ENCODE results near the gene RAP1A.

The RAP1A gene

DNA sequence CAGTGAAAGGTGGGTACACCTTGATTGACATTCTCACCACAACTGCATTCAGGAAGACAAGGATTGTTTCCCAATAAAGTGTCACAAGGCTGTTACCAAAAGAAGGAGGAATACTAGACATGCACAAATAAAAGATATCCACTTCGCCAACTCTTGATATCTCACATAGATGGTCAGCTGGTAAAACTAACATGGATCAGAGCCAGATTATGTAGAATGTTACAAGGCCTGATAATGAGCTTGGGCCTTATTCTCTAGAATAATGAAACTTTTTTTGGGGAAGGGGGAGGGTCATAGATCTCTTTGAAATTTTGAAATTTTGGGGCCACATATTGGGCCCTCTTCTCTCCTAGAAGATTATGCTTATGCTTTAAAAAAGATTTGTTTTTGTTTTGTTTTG lies 24.9 kb downstream of the RAP1A start:
- no peak overlapping the region for H3K4me3 ChIP-seq (ENCODE audit: low read depth, low read length)
- TF ChIP-seq, protein P1, sequence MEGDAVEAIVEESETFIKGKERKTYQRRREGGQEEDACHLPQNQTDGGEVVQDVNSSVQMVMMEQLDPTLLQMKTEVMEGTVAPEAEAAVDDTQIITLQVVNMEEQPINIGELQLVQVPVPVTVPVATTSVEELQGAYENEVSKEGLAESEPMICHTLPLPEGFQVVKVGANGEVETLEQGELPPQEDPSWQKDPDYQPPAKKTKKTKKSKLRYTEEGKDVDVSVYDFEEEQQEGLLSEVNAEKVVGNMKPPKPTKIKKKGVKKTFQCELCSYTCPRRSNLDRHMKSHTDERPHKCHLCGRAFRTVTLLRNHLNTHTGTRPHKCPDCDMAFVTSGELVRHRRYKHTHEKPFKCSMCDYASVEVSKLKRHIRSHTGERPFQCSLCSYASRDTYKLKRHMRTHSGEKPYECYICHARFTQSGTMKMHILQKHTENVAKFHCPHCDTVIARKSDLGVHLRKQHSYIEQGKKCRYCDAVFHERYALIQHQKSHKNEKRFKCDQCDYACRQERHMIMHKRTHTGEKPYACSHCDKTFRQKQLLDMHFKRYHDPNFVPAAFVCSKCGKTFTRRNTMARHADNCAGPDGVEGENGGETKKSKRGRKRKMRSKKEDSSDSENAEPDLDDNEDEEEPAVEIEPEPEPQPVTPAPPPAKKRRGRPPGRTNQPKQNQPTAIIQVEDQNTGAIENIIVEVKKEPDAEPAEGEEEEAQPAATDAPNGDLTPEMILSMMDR (IDR thresholded peaks at IDR 0.05; ENCODE audit: low read depth, low read length) = no peak
- DNase-seq (ENCODE audit: low read depth, low spot score) = no peak
- in situ Hi-C loops (cut with HindIII; ENCODE audit: low sequenced_read_pairs) = no loop called here

DNA sequence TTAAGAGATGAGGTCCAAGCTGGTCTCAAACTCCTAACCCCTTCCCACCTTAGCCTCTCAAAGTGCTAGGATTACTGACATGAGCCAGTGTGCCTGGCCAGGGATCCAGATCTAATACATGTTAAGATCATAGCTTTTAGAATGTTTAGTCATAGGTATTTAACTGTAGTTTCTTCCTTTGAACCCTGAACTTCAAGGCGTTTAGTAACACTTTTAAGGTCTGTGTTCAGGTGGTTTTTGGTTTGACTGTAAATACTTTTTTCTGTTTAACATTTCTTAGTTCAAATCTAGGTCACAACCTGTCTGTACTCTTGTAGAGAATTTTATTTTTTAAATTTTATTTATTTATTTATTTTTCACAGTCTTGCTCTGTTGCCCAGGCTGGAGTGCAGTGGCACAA lies 28.1 kb downstream of the RAP1A start:
- TF ChIP-seq, protein P1 (IDR thresholded peaks at IDR 0.05; ENCODE audit: low read depth, low read length) = no peak
- H3K4me3 ChIP-seq (ENCODE audit: low read depth, low read length) = no peak overlapping the region
- in situ Hi-C loops (cut with HindIII; ENCODE audit: low sequenced_read_pairs) = no loop called here
- DNase-seq (ENCODE audit: low read depth, low spot score) = no peak

DNA sequence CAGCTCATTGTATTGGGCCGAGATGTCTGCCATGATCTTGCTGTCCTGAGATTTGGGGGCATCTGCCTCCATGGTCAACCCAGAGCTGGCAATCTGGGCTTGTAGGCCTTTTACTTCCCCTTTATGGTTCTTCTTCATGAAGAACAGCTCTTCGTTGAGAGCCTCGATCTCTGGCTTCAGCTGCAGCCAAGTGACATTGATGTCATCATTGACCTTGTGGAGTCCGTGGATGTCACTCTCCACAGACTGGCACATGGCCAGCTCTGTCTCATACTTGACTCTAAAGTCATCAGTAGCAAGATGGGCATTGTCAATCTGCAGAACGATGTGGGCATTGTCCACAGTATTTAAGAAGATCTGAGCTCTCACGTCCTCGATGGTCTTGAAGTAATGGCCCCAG lies 29.2 kb downstream of the RAP1A start:
- TF ChIP-seq, protein P1 (IDR thresholded peaks at IDR 0.05; ENCODE audit: low read depth, low read length) = no peak
- no peak overlapping the region for H3K4me3 ChIP-seq (ENCODE audit: low read depth, low read length)
- in situ Hi-C loops (cut with HindIII; ENCODE audit: low sequenced_read_pairs) = no loop called here
- DNase-seq (ENCODE audit: low read depth, low spot score) = no peak

DNA sequence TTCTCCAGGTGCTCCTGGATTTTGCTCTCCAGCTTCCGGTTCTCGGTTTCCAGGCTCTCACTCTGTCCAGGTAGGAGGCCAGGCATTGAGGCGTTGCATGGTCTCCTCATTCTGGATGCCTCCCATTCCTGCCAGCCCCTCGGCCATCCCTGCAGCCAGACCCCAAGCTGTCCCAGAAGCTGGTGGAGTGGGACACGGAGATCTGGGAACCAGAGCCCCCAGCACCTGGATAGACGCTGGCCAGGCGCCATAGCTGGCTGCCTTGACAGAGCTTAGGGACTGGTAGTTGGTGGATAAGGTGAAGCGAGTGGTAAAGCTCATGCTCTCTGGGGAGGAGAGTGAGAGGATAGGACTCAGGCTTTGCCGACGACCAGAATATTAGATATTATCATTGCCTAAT lies 29.6 kb downstream of the RAP1A start:
- TF ChIP-seq, protein P1 (IDR thresholded peaks at IDR 0.05; ENCODE audit: low read depth, low read length) = no peak
- H3K4me3 ChIP-seq (ENCODE audit: low read depth, low read length) = no peak overlapping the region
- in situ Hi-C loops (cut with HindIII; ENCODE audit: low sequenced_read_pairs) = no loop called here
- DNase-seq (ENCODE audit: low read depth, low spot score) = no peak

DNA sequence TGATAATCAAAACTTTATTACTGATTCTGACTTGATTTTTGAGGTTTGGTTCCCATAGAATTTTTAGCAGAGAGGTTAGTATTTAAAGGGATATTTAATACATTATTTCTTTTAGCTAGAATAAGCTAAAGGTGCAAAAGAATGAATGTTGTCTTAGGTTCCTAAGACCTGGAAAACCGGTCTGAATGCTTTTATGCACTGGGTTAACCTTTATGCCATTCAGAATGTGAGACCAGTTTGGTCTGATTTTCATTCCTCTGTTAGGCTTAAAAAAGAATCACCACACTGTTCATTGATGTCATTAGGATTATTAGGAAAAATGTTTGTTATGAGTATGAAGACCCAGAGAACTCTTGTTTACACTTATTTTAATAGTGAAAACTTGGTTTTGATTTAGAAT lies 30.1 kb downstream of the RAP1A start:
- no peak for DNase-seq (ENCODE audit: low read depth, low spot score)
- TF ChIP-seq, protein P1 (IDR thresholded peaks at IDR 0.05; ENCODE audit: low read depth, low read length) = no peak
- H3K4me3 ChIP-seq (ENCODE audit: low read depth, low read length) = no peak overlapping the region
- in situ Hi-C loops (cut with HindIII; ENCODE audit: low sequenced_read_pairs) = no loop called here

DNA sequence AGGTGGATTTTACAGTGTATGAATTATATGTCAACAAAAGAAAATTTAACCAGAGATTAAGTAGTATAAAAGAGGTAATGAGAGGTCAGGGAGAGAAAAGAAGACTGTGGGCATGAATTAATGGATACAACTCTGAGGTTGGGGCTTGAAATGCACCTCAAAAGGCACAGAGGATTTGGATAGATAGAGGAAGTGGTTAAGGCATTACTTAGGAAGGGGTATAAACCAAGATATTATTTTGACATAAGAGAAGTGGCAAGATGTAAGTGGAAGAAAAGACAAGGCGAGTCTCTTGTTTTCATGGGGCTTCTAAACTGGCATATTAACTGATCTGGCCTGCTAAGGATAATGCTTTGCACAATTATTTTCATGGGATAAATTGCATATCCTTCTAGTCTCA lies 34.1 kb downstream of the RAP1A start:
- TF ChIP-seq, protein P1 (IDR thresholded peaks at IDR 0.05; ENCODE audit: low read depth, low read length) = no peak
- no peak for DNase-seq (ENCODE audit: low read depth, low spot score)
- in situ Hi-C loops (cut with HindIII; ENCODE audit: low sequenced_read_pairs) = no loop called here
- H3K4me3 ChIP-seq (ENCODE audit: low read depth, low read length) = no peak overlapping the region

DNA sequence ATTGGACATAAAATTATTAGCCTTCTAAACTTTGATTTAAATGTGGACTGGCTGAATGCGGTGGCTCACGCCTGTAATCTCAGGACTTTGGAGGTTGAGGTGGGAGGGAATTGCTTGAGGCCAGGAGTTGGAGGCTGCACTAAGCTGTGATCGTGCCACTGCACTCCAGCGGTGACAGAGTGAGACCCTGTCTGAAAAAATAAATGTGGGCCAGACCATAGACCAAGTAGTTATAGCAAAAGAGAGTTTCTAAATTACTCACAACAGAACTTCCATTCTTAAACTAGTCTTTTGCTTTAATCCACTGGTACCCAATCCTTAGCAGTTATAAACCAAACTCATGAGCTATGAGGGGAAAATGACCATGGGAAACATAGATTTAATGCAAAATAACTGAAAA lies 35.2 kb downstream of the RAP1A start:
- H3K4me3 ChIP-seq (ENCODE audit: low read depth, low read length) = no peak overlapping the region
- DNase-seq (ENCODE audit: low read depth, low spot score) = no peak
- TF ChIP-seq, protein P1 (IDR thresholded peaks at IDR 0.05; ENCODE audit: low read depth, low read length) = no peak
- in situ Hi-C loops (cut with HindIII; ENCODE audit: low sequenced_read_pairs) = no loop called here
